K562 (cell line): Measurements from ENCODE around the gene MAP1LC3B2. TPM values are rescaled to one million over a fixed set of nuclear protein-coding genes. Genes with fewer than 3 reads are reported as not detected.

Experiments
- ATAC-seq: fragments of 200-7000 bp; cut with Tn5 transposase; 3 replicates; pipeline ENCODE4 v1.9.1; 2020; ENCODE audit warnings: moderate library complexity
- BruUV-seq: library from RNA; stranded (reverse); fragments of 400-500 nt; replicated peaks from 2 replicates; lab custom pipeline; 2021; lab: Mats Ljungman, UMichigan
- CTCF ChIA-PET: fragments of 300-600 bp; formaldehyde crosslinking; extraction: SDS; loops from one replicate; lab custom pipeline; 2021; ENCODE audit warnings: low intra/inter-chr PET ratio; lab: Yijun Ruan, JAX
- POLR2A ChIA-PET: fragments of 300-600, 350-650 bp; sonication (Branson Sonifier 250); formaldehyde crosslinking; extraction: SDS; loops from one replicate; lab custom pipeline; 2021; ENCODE audit warnings: antibody characterized with exemption, inconsistent platforms; lab: Yijun Ruan, JAX
- DNase-seq, 4 experiments: peaks; one replicate each; pipeline versions ENCODE4 v3.0.0 to v3.0.0-alpha.2; 2011 to 2018; ENCODE audit warnings: low spot score in 3 of 4, mixed read lengths in 3 of 4; ENCODE audit errors: extremely low read depth in 1 of 4
- FAIRE-seq: peaks from 2 replicates; lab custom pipeline; 2011; peaks lifted over from hg19 to GRCh38; lab: Jason Lieb, UNC
- H2AFZ ChIP-seq: 2 replicates; pipeline ENCODE4 v1.6.0; 2011; ENCODE audit warnings: low read depth, low read length, control low read depth, inconsistent platforms
- H3K27ac ChIP-seq: fragments of 200-600 bp; 3 replicates; pipeline ENCODE4 v1.8.0; 2011; ENCODE audit warnings: low read depth, mild to moderate bottlenecking, control low read depth, inconsistent platforms, low read length, moderate library complexity, mixed read lengths; ENCODE audit errors: extremely low read depth
- H3K27me3 ChIP-seq, 2 experiments: fragments of 300-600 bp in 1 of 2; 2 replicates in 1 of 2; 3 replicates in 1 of 2; pipeline versions ENCODE4 v1.6.0 to v1.8.0; 2011; ENCODE audit warnings: inconsistent platforms in 2 of 2, low read length in 2 of 2, mild to moderate bottlenecking in 1 of 2, mixed read lengths in 1 of 2, moderate library complexity in 1 of 2; ENCODE audit not compliant: control insufficient read depth in 2 of 2, insufficient read depth in 2 of 2
- H3K36me3 ChIP-seq: fragments of 300-600 bp; 3 replicates; pipeline ENCODE4 v1.8.0; 2011; ENCODE audit warnings: mild to moderate bottlenecking, low read length, inconsistent platforms; ENCODE audit not compliant: control insufficient read depth, insufficient read depth
- H3K4me1 ChIP-seq, 2 experiments: fragments of 200-600 bp in 1 of 2; replicated peaks in 1 of 2; 2 replicates in 1 of 2; 3 replicates in 1 of 2; pipeline versions ENCODE4 v1.5.1 to v1.8.0; 2011; ENCODE audit warnings: inconsistent platforms in 2 of 2, low read length in 2 of 2, mild to moderate bottlenecking in 1 of 2, mixed read lengths in 1 of 2, moderate library complexity in 1 of 2; ENCODE audit not compliant: control insufficient read depth in 2 of 2, insufficient read depth in 2 of 2
- H3K4me2 ChIP-seq: 2 replicates; pipeline ENCODE4 v1.6.1; 2011; ENCODE audit warnings: low read length, control low read depth, inconsistent platforms, mixed read lengths; ENCODE audit not compliant: insufficient read depth
- H3K4me3 ChIP-seq: fragments of 200-600 bp; sonication (generic), shearing (Covaris generic); 2 replicates; pipeline ENCODE4 v1.5.1; 2016; ENCODE audit warnings: control low read depth, inconsistent platforms
- H3K79me2 ChIP-seq: fragments of 200-600 bp; 3 replicates; pipeline ENCODE4 v1.8.0; 2011; ENCODE audit warnings: low read length, inconsistent platforms; ENCODE audit not compliant: control insufficient read depth, insufficient read depth
- H3K9ac ChIP-seq, 2 experiments: 2 replicates each; pipeline versions ENCODE4 v1.6.0 to v1.6.1; 2011; ENCODE audit warnings: low read depth in 2 of 2, low read length in 2 of 2, control low read depth in 1 of 2, inconsistent platforms in 1 of 2, mild to moderate bottlenecking in 1 of 2, mixed read lengths in 1 of 2; ENCODE audit not compliant: insufficient read depth in 1 of 2
- H3K9me1 ChIP-seq: one replicate; pipeline ENCODE4 v1.6.0; 2011; ENCODE audit warnings: inconsistent platforms, mild to moderate bottlenecking, low read length, moderate library complexity; ENCODE audit not compliant: control insufficient read depth, insufficient read depth
- H3K9me3 ChIP-seq: replicated peaks from 2 replicates; pipeline ENCODE4 v1.5.1; 2011; ENCODE audit warnings: low read depth, low read length, inconsistent platforms; ENCODE audit not compliant: control insufficient read depth, insufficient read depth
- H4K20me1 ChIP-seq: replicated peaks from 2 replicates; pipeline ENCODE4 v1.6.1; 2011; ENCODE audit warnings: low read length, inconsistent platforms, mixed read lengths; ENCODE audit not compliant: control insufficient read depth, insufficient read depth
- BCOR ChIP-seq: fragments of 450-650 bp; IDR thresholded peaks from 2 replicates; pipeline ENCODE4 v1.6.1; 2016
- POLR2A ChIP-seq: fragments of 450-650 bp; conservative IDR thresholded peaks from 2 replicates; pipeline ENCODE4 v1.6.1; 2016
- ZNF121 ChIP-seq: sonication (generic); formaldehyde crosslinking; conservative IDR thresholded peaks from 2 replicates; pipeline ENCODE4 v1.8.0; 2022; ENCODE audit warnings: missing genetic modification reagents
- ZSCAN29 ChIP-seq: fragments of 450-650 bp; IDR thresholded peaks from 2 replicates; pipeline ENCODE4 v1.6.1; 2017
- WGBS: fragments of 100-300 bp; shearing (Covaris generic); methylation state at CpG from one replicate; pipeline ENCODE4 v1.1.6; 2016; ENCODE audit warnings: low coverage, mixed read lengths; ENCODE audit not compliant: insufficient coverage; ENCODE audit errors: missing lambda C conversion rate; 5-methylcytosine and 5-hydroxymethylcytosine counted together
- in situ Hi-C: fragments of 300-500 bp; cut with MboI; formaldehyde crosslinking; loops from 4 replicates; pipeline ENCODE4 v1.15.0; 2018; ENCODE audit warnings: inconsistent platforms, mixed read lengths
- intact Hi-C: fragments of 100-400 bp; cut with micrococcal nuclease; formaldehyde crosslinking; loops from 2 replicates; pipeline ENCODE4 v1.14.2; 2022
- polyA plus RNA-seq, 8 experiments: library from polyadenylated mRNA; depleted of rRNA in 4 of 8; stranded (reverse) in 5 of 8; unstranded in 3 of 8; fragments of >200 nt; fragmentation: Nextera tagmentation in 2 of 8; fragmentation: Illumina TruSeq in 1 of 8; extraction: Ambion mirVana in 2 of 8; extraction: Trizol in 1 of 8; gene quantifications; 2 replicates each; pipeline versions ENCODE4 v1.2.1 to v1.2.3, GENCODE V29; 2011 to 2014; ENCODE audit warnings: inconsistent platforms in 1 of 8, missing spikeins in 1 of 8
- total RNA-seq, 7 experiments: library from RNA; depleted of rRNA in 6 of 7; stranded (reverse); fragments of >200 nt in 6 of 7; fragmentation: Illumina TruSeq in 2 of 7; extraction: Trizol in 2 of 7; gene quantifications; 2 replicates each; pipeline versions ENCODE4 v1.2.1 to v1.2.3, GENCODE V29; 2011 to 2021; ENCODE audit warnings: low replicate concordance in 1 of 7
- TF ChIP-seq, protein P1 (sequence below): sonication (generic); formaldehyde crosslinking; IDR thresholded peaks from 2 replicates; pipeline ENCODE4 v1.4.0; 2020; ENCODE audit warnings: mild to moderate bottlenecking, missing genetic modification reagents
- TF ChIP-seq, protein P2 (sequence below): sonication (generic); formaldehyde crosslinking; IDR thresholded peaks from 2 replicates; pipeline ENCODE4 v1.8.0; 2023; ENCODE audit warnings: mild to moderate bottlenecking, missing genetic modification reagents

Gene MAP1LC3B2
- total and polyA plus RNA-seq, 9 of the 15 experiments (the other 6 are each of a cell fraction or from before 2014, with no cell fraction given), result 0.53 to 2.8 (median 0.76) TPM; not detected in 2

- Histone ChIP-seq H3K4me3 (no peak overlapping the region), H3K4me2 (no peak overlapping the region; the same call in 1 of the 2 replicates), H3K9ac (no peak overlapping the region), H4K20me1 (no peaks in the 10 kb centered on the region), H3K36me3 (no peaks in the 10 kb centered on the region), H3K9me3 (no peaks in the 10 kb centered on the region), H3K27me3 (no peaks in the 10 kb centered on the region), H3K4me1 (peaks cover 0 to 6% of the 10 kb centered on the region in 2 experiments; a peak in 1 of 5 replicates), H3K9me1 (no peaks in the 10 kb centered on the region), H3K27ac (no peak overlapping the region)
- ChIA-PET POLR2A (interaction anchor here (0.6 kb wide), 1 partner anchor 588 kb away, joined by 3 read pairs; no protein-coding TSS in a partner anchor), CTCF (interaction anchor here (0.7 kb wide), 1 partner anchor 288 kb away, joined by 3 read pairs; no protein-coding TSS in a partner anchor)
- peak; percentile 15 for FAIRE-seq
- DNase-seq, result peak; percentile 53 to 65 (median 57)
- intact Hi-C loops, result no loop called here
- ATAC-seq, result peak; percentile 84
- in situ Hi-C loops, result no loop called here
- WGBS, result 30% methylated on average over 10 of the region's 11 CpGs
- no TSS peak for BruUV-seq
- TF ChIP-seq, protein P1, sequence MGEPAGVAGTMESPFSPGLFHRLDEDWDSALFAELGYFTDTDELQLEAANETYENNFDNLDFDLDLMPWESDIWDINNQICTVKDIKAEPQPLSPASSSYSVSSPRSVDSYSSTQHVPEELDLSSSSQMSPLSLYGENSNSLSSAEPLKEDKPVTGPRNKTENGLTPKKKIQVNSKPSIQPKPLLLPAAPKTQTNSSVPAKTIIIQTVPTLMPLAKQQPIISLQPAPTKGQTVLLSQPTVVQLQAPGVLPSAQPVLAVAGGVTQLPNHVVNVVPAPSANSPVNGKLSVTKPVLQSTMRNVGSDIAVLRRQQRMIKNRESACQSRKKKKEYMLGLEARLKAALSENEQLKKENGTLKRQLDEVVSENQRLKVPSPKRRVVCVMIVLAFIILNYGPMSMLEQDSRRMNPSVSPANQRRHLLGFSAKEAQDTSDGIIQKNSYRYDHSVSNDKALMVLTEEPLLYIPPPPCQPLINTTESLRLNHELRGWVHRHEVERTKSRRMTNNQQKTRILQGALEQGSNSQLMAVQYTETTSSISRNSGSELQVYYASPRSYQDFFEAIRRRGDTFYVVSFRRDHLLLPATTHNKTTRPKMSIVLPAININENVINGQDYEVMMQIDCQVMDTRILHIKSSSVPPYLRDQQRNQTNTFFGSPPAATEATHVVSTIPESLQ, result no peak
- TF ChIP-seq BCOR (peak; percentile 51; the same call in 1 of the 2 replicates), POLR2A (no peak), ZNF121 (CRISPR knock-in tag) (peak; percentile 66), ZSCAN29 (no peak)
- TF ChIP-seq, protein P2, sequence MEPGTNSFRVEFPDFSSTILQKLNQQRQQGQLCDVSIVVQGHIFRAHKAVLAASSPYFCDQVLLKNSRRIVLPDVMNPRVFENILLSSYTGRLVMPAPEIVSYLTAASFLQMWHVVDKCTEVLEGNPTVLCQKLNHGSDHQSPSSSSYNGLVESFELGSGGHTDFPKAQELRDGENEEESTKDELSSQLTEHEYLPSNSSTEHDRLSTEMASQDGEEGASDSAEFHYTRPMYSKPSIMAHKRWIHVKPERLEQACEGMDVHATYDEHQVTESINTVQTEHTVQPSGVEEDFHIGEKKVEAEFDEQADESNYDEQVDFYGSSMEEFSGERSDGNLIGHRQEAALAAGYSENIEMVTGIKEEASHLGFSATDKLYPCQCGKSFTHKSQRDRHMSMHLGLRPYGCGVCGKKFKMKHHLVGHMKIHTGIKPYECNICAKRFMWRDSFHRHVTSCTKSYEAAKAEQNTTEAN, result no peak
- TF ChIP-seq, all 486 proteins: peak for 2
- H3K79me2 ChIP-seq, result no peaks in the 10 kb centered on the region
- H2AFZ ChIP-seq, result peak overlapping the region; percentile 74
Observed at GRCh38 chr12:116610971-116611541, 51.9 kb downstream of the MAP1LC3B2 start.
